ENCODE data around the gene VPS18. TPM values are rescaled to one million over a fixed set of nuclear protein-coding genes. Genes with fewer than 3 reads are reported as not detected.
"Not testable (repeated sequence)": the region's sequence is repeated elsewhere in the genome, so short reads cannot be mapped to it uniquely, and the experiment has no call there.

The VPS18 gene
- total RNA-seq, 1 donor from 2014 or later: 25.6 TPM

- H3K27me3 Mint-ChIP-seq: no peaks in the 10 kb centered on the region
- DNase-seq (ENCODE audit: extremely low spot score, unreplicated experiment): no peak
- no peak overlapping the region for H3K4me3 Mint-ChIP-seq
- H3K36me3 Mint-ChIP-seq: peaks cover 12% of the 10 kb centered on the region
- peaks cover 30% of the 10 kb centered on the region for H3K4me1 Mint-ChIP-seq (ENCODE audit: unreplicated experiment)
- peak overlapping the region; percentile 99 for H3K27ac Mint-ChIP-seq
- H3K9me3 Mint-ChIP-seq: no peaks in the 10 kb centered on the region
- TF ChIP-seq CTCF (conservative IDR thresholded peaks at IDR 0.05): no peak
These were observed 38.5 kb upstream of the VPS18 start for GRCh38 chr15:40855706-40856234.

- Mint-ChIP-seq H3K4me1 (ENCODE audit: unreplicated experiment) (peaks cover 30% of the 10 kb centered on the region), H3K27me3 (no peaks in the 10 kb centered on the region), H3K4me3 (no peak overlapping the region), H3K36me3 (peaks cover 9% of the 10 kb centered on the region), H3K27ac (peak overlapping the region; percentile 99), H3K9me3 (no peaks in the 10 kb centered on the region)
- DNase-seq (ENCODE audit: extremely low spot score, unreplicated experiment): no peak
- no peak for TF ChIP-seq CTCF (conservative IDR thresholded peaks at IDR 0.05)
These were observed 37.5 kb upstream of the VPS18 start for GRCh38 chr15:40856746-40857145.

- peak; percentile 95 for DNase-seq (ENCODE audit: extremely low spot score, unreplicated experiment)
These were observed 36.5 kb upstream of the VPS18 start for GRCh38 chr15:40857601-40858341.

GRCh38 chr15:40858706-40859105 is 35.5 kb upstream of the VPS18 start:
- Mint-ChIP-seq H3K4me3 (peak overlapping the region; percentile 65), H3K27ac (peak overlapping the region; percentile 99), H3K27me3 (no peaks in the 10 kb centered on the region), H3K9me3 (no peaks in the 10 kb centered on the region), H3K4me1 (ENCODE audit: unreplicated experiment) (peaks cover 30% of the 10 kb centered on the region), H3K36me3 (peaks cover 9% of the 10 kb centered on the region)
- TF ChIP-seq CTCF (conservative IDR thresholded peaks at IDR 0.05): no peak
- DNase-seq (ENCODE audit: extremely low spot score, unreplicated experiment): no peak

More at GRCh38 chr15:40857601-40858341, 36.5 kb upstream of the VPS18 start:
- peak overlapping the region; percentile 99 for H3K27ac Mint-ChIP-seq
- H3K27me3 Mint-ChIP-seq: no peaks in the 10 kb centered on the region
- no peaks in the 10 kb centered on the region for H3K9me3 Mint-ChIP-seq
- peak; percentile 97 for TF ChIP-seq CTCF (conservative IDR thresholded peaks at IDR 0.05)
- H3K4me3 Mint-ChIP-seq: peak overlapping the region; percentile 78
- H3K4me1 Mint-ChIP-seq (ENCODE audit: unreplicated experiment): peaks cover 30% of the 10 kb centered on the region
- H3K36me3 Mint-ChIP-seq: peaks cover 9% of the 10 kb centered on the region

- Mint-ChIP-seq H3K27ac (peak overlapping the region; percentile 99), H3K36me3 (peaks cover 9% of the 10 kb centered on the region), H3K4me1 (ENCODE audit: unreplicated experiment) (peaks cover 30% of the 10 kb centered on the region), H3K4me3 (peak overlapping the region; percentile 65), H3K9me3 (no peaks in the 10 kb centered on the region), H3K27me3 (no peaks in the 10 kb centered on the region)
- peak; percentile 83 for DNase-seq (ENCODE audit: extremely low spot score, unreplicated experiment)
- peak; percentile 89 for TF ChIP-seq CTCF (conservative IDR thresholded peaks at IDR 0.05)
These were observed 34.9 kb upstream of the VPS18 start for GRCh38 chr15:40859206-40859851.

GRCh38 chr15:40861147-40861546 is 33.1 kb upstream of the VPS18 start:
- H3K4me3 Mint-ChIP-seq; H3K27me3 Mint-ChIP-seq; H3K9me3 Mint-ChIP-seq; H3K36me3 Mint-ChIP-seq; DNase-seq (ENCODE audit: extremely low spot score, unreplicated experiment): not testable (repeated sequence)
- Mint-ChIP-seq H3K27ac (peak overlapping the region; percentile 89), H3K4me1 (ENCODE audit: unreplicated experiment) (peaks cover 33% of the 10 kb centered on the region)

Data from type B pancreatic cell (in vitro differentiated cells).